Stimulated activated naive CD8-positive, alpha-beta T cell treated with anti-CD3 and anti-CD28 coated beads, Interleukin-15, Interleukin-2, amounts not matched to agents 100 U/mL and 50 U/mL, for 24 hours (primary cell): ENCODE data around the gene NKD1.

Experiments used
- ATAC-seq: fragments of 150-1000 bp; cut with Tn5 transposase; one replicate; pipeline ENCODE4 v1.10.0; 2021
- DNase-seq: peaks from one replicate; pipeline ENCODE4 v3.0.0; 2021

Gene NKD1

GRCh38 chr16:50538411-50539052, 9.7 kb upstream of the NKD1 start:
- ATAC-seq: no peak
- no peak for DNase-seq

- ATAC-seq: no peak
- DNase-seq: no peak
Measured at GRCh38 chr16:50539053-50539695, 9.0 kb upstream of the NKD1 start.

- DNase-seq (no peak), ATAC-seq (no peak)
Measured at GRCh38 chr16:50539822-50540710, 8.1 kb upstream of the NKD1 start.

- DNase-seq (no peak), ATAC-seq (no peak)
Measured at GRCh38 chr16:50540711-50541007, 7.5 kb upstream of the NKD1 start.

GRCh38 chr16:50542703-50543102, 5.5 kb upstream of the NKD1 start:
- DNase-seq (no peak), ATAC-seq (no peak)

- ATAC-seq (no peak), DNase-seq (no peak)
Measured at GRCh38 chr16:50546125-50546524, 2.1 kb upstream of the NKD1 start.

GRCh38 chr16:50547340-50548124, 664 bp upstream of the NKD1 start:
- ATAC-seq: peak; percentile 62
- peak; percentile 69 for DNase-seq

- ATAC-seq (no peak), DNase-seq (no peak)
Measured at GRCh38 chr16:50548909-50549560, 839 bp downstream of the NKD1 start.

GRCh38 chr16:50549561-50549915, 1.3 kb downstream of the NKD1 start:
- DNase-seq: no peak
- ATAC-seq: no peak

- no peak for DNase-seq
- ATAC-seq: no peak
Measured at GRCh38 chr16:50550035-50550434, 1.8 kb downstream of the NKD1 start.

GRCh38 chr16:50550866-50551641, 2.9 kb downstream of the NKD1 start:
- no peak for DNase-seq
- no peak for ATAC-seq

- ATAC-seq (no peak), DNase-seq (no peak)
Measured at GRCh38 chr16:50552476-50553101, 4.4 kb downstream of the NKD1 start.

GRCh38 chr16:50553182-50553710, 5.0 kb downstream of the NKD1 start:
- DNase-seq (no peak), ATAC-seq (no peak)

- DNase-seq (no peak), ATAC-seq (no peak)
Measured at GRCh38 chr16:50553731-50554360, 5.7 kb downstream of the NKD1 start.

GRCh38 chr16:50555269-50555875, 7.2 kb downstream of the NKD1 start:
- ATAC-seq: no peak
- DNase-seq: no peak

GRCh38 chr16:50555952-50556673, 7.9 kb downstream of the NKD1 start:
- DNase-seq (no peak), ATAC-seq (no peak)

- DNase-seq (no peak), ATAC-seq (no peak)
Measured at GRCh38 chr16:50557046-50557445, 8.8 kb downstream of the NKD1 start.

- no peak for DNase-seq
- no peak for ATAC-seq
Measured at GRCh38 chr16:50558913-50559312, 10.7 kb downstream of the NKD1 start.

GRCh38 chr16:50559342-50559741, 11.1 kb downstream of the NKD1 start:
- DNase-seq (no peak), ATAC-seq (no peak)
